ENCODE measurements around the gene GPR33. TPM values are rescaled to one million over a fixed set of nuclear protein-coding genes. Genes with fewer than 3 reads are reported as not detected.

GPR33 gene
- total RNA-seq, 1 experiment from 2014 or later: not detected

- BruUV-seq (replicated peaks): no TSS peak
- H3K36me3 Mint-ChIP-seq (ENCODE audit: insufficient read depth, unreplicated experiment): no peaks in the 10 kb centered on the region
Measured at GRCh38 chr14:31489691-31490090, 1.9 kb upstream of the GPR33 start.

DNA sequence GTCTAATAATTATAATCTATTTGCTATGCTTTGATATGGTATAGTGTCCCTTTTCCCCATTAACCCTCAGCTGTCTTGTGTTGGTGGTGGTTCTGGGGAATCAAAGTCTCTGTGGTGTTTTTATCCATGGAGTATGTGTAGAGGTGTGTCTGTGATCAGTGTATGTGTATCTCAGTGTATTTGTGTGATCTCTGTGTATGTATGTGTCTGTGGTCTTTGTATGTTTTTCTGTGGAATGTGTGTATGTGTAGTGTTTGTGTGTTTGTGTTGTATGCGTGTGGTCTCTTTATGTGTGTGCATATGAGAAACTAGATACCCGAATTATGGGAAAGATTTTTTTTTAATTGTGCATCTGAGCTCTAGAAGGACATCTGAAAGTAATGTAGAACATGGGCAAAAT, 1.1 kb downstream of the GPR33 start:
- ChIA-PET CTCF (no interaction called here), POLR2A (no interaction called here)
- intact Hi-C loops (cut with micrococcal nuclease; ENCODE audit: unreplicated experiment): no loop called here
- H3K27me3 ChIP-seq (replicated peaks; ENCODE audit: control insufficient read depth, insufficient read depth, low read length): no peaks in the 10 kb centered on the region
- H3K27ac Mint-ChIP-seq (ENCODE audit: unreplicated experiment): no peak overlapping the region
- no peaks in the 10 kb centered on the region for H3K27me3 Mint-ChIP-seq (ENCODE audit: insufficient read depth, unreplicated experiment)
- no peak overlapping the region for H3K4me3 ChIP-seq (ENCODE audit: low read depth, low read length)
- peaks cover 5% of the 10 kb centered on the region for H3K36me3 Mint-ChIP-seq (ENCODE audit: insufficient read depth, unreplicated experiment)
- H3K36me3 ChIP-seq (ENCODE audit: control insufficient read depth, insufficient read depth, low read length): no peaks in the 10 kb centered on the region
- no peaks in the 10 kb centered on the region for H3K9me3 Mint-ChIP-seq (ENCODE audit: unreplicated experiment)
- no peak overlapping the region for H3K4me3 Mint-ChIP-seq (ENCODE audit: unreplicated experiment)
- BruUV-seq (replicated peaks): no TSS peak
- TF ChIP-seq, protein P1, sequence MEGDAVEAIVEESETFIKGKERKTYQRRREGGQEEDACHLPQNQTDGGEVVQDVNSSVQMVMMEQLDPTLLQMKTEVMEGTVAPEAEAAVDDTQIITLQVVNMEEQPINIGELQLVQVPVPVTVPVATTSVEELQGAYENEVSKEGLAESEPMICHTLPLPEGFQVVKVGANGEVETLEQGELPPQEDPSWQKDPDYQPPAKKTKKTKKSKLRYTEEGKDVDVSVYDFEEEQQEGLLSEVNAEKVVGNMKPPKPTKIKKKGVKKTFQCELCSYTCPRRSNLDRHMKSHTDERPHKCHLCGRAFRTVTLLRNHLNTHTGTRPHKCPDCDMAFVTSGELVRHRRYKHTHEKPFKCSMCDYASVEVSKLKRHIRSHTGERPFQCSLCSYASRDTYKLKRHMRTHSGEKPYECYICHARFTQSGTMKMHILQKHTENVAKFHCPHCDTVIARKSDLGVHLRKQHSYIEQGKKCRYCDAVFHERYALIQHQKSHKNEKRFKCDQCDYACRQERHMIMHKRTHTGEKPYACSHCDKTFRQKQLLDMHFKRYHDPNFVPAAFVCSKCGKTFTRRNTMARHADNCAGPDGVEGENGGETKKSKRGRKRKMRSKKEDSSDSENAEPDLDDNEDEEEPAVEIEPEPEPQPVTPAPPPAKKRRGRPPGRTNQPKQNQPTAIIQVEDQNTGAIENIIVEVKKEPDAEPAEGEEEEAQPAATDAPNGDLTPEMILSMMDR (IDR thresholded peaks at IDR 0.05; ENCODE audit: insufficient read depth in 1 of 2, low read depth in 1 of 2, low read length in 1 of 2, severe bottlenecking in 1 of 2, unreplicated experiment in 1 of 2): no peak
- no peaks in the 10 kb centered on the region for H3K9me3 ChIP-seq
- H3K4me1 Mint-ChIP-seq (ENCODE audit: low read depth, unreplicated experiment): peaks cover 4% of the 10 kb centered on the region
- no peak for DNase-seq
- no peaks in the 10 kb centered on the region; the same call in 1 of the 2 replicates for H3K4me1 ChIP-seq

More at GRCh38 chr14:31489691-31490090, 1.9 kb upstream of the GPR33 start:
- no peak for DNase-seq
- intact Hi-C loops (cut with micrococcal nuclease; ENCODE audit: unreplicated experiment): no loop called here
- no peaks in the 10 kb centered on the region for H3K9me3 ChIP-seq
- Mint-ChIP-seq H3K4me1 (ENCODE audit: low read depth, unreplicated experiment) (peaks cover 9% of the 10 kb centered on the region), H3K9me3 (ENCODE audit: unreplicated experiment) (no peaks in the 10 kb centered on the region), H3K27me3 (ENCODE audit: insufficient read depth, unreplicated experiment) (no peaks in the 10 kb centered on the region), H3K27ac (ENCODE audit: unreplicated experiment) (no peak overlapping the region), H3K4me3 (ENCODE audit: unreplicated experiment) (no peak overlapping the region)
- ChIA-PET CTCF (no interaction called here), POLR2A (no interaction called here)
- H3K4me1 ChIP-seq: no peaks in the 10 kb centered on the region; the same call in 1 of the 2 replicates
- TF ChIP-seq, protein P1 (IDR thresholded peaks at IDR 0.05; ENCODE audit: insufficient read depth in 1 of 2, low read depth in 1 of 2, low read length in 1 of 2, severe bottlenecking in 1 of 2, unreplicated experiment in 1 of 2): no peak
- H3K27me3 ChIP-seq (replicated peaks; ENCODE audit: control insufficient read depth, insufficient read depth, low read length): no peaks in the 10 kb centered on the region
- no peak overlapping the region for H3K4me3 ChIP-seq (ENCODE audit: low read depth, low read length)
- no peaks in the 10 kb centered on the region for H3K36me3 ChIP-seq (ENCODE audit: control insufficient read depth, insufficient read depth, low read length)

- Histone ChIP-seq H3K4me3 (ENCODE audit: low read depth, low read length) (no peak overlapping the region), H3K9me3 (no peaks in the 10 kb centered on the region), H3K27me3 (replicated peaks; ENCODE audit: control insufficient read depth, insufficient read depth, low read length) (no peaks in the 10 kb centered on the region), H3K36me3 (ENCODE audit: control insufficient read depth, insufficient read depth, low read length) (no peaks in the 10 kb centered on the region), H3K4me1 (no peaks in the 10 kb centered on the region)
- H3K27ac Mint-ChIP-seq (ENCODE audit: unreplicated experiment): no peak overlapping the region
- no peaks in the 10 kb centered on the region for H3K4me1 Mint-ChIP-seq (ENCODE audit: low read depth, unreplicated experiment)
- CTCF ChIA-PET: interaction anchor here (0.6 kb wide), 1 partner anchor 12 kb away, joined by 3 read pairs; no protein-coding TSS in a partner anchor
- DNase-seq: no peak
- H3K36me3 Mint-ChIP-seq (ENCODE audit: insufficient read depth, unreplicated experiment): peaks cover 5% of the 10 kb centered on the region
- intact Hi-C loops (cut with micrococcal nuclease; ENCODE audit: unreplicated experiment): no loop called here
- no TSS peak for BruUV-seq (replicated peaks)
- POLR2A ChIA-PET: no interaction called here
- no peaks in the 10 kb centered on the region for H3K27me3 Mint-ChIP-seq (ENCODE audit: insufficient read depth, unreplicated experiment)
- H3K9me3 Mint-ChIP-seq (ENCODE audit: unreplicated experiment): no peaks in the 10 kb centered on the region
- no peak overlapping the region for H3K4me3 Mint-ChIP-seq (ENCODE audit: unreplicated experiment)
- TF ChIP-seq, protein P1 (IDR thresholded peaks at IDR 0.05; ENCODE audit: insufficient read depth in 1 of 2, low read depth in 1 of 2, low read length in 1 of 2, severe bottlenecking in 1 of 2, unreplicated experiment in 1 of 2): no peak
Measured at GRCh38 chr14:31484754-31485153, 3.1 kb downstream of the GPR33 start.
